Endothelial cell of umbilical vein (primary cell): Measurements from ENCODE around the gene SORCS2. TPM values are rescaled to one million over a fixed set of nuclear protein-coding genes. Genes with fewer than 3 reads are reported as not detected.

Experiments used
- BruUV-seq: library from RNA; stranded (reverse); fragments of 400-500 nt; replicated peaks from 2 replicates; lab custom pipeline; 2021; lab: Mats Ljungman, UMichigan
- CTCF ChIA-PET: fragments of 300-600, 350-600 bp; sonication (Branson Sonifier 250); formaldehyde crosslinking; loops from one replicate; lab custom pipeline; 2021; ENCODE audit warnings: antibody characterized with exemption, inconsistent platforms; lab: Charles Lee
- POLR2A ChIA-PET: fragments of 300-600, 350-600 bp; sonication (Branson Sonifier 250); formaldehyde crosslinking; loops from one replicate; lab custom pipeline; 2021; ENCODE audit warnings: antibody characterized with exemption, inconsistent platforms; lab: Charles Lee
- DNase-seq: peaks from one replicate; pipeline ENCODE4 v3.0.0-alpha.2; 2011; ENCODE audit warnings: low read depth, low spot score
- FAIRE-seq: peaks from 2 replicates; lab custom pipeline; 2011; peaks lifted over from hg19 to GRCh38; lab: Jason Lieb, UNC
- H2AFZ ChIP-seq: 2 replicates; pipeline ENCODE4 v1.6.0; 2012; ENCODE audit warnings: low read depth, low read length, control low read depth, inconsistent platforms
- H3K27ac ChIP-seq: 2 replicates; pipeline ENCODE4 v1.5.1; 2011; ENCODE audit warnings: low read depth, mild to moderate bottlenecking, control low read depth, low read length, moderate library complexity; ENCODE audit not compliant: insufficient read depth
- H3K27me3 ChIP-seq, 2 experiments: 2 replicates each; pipeline versions ENCODE4 v1.6.0 to v1.6.1; 2011; ENCODE audit warnings: low read length in 2 of 2, mixed read lengths in 1 of 2; ENCODE audit not compliant: control insufficient read depth in 2 of 2, insufficient read depth in 2 of 2
- H3K36me3 ChIP-seq, 2 experiments: 2 replicates in 1 of 2; 3 replicates in 1 of 2; pipeline ENCODE4 v1.5.1; 2011; ENCODE audit warnings: low read length in 2 of 2, mild to moderate bottlenecking in 1 of 2, moderate library complexity in 1 of 2; ENCODE audit not compliant: control insufficient read depth in 2 of 2, insufficient read depth in 2 of 2; ENCODE audit errors: extremely low read depth in 1 of 2
- H3K4me1 ChIP-seq: 3 replicates; pipeline ENCODE4 v1.5.1; 2011; ENCODE audit warnings: mild to moderate bottlenecking, low read length; ENCODE audit not compliant: control insufficient read depth, insufficient read depth; ENCODE audit errors: extremely low read depth
- H3K4me2 ChIP-seq: 2 replicates; pipeline ENCODE4 v1.6.1; 2011; ENCODE audit warnings: low read length, control low read depth, mixed read lengths; ENCODE audit not compliant: insufficient read depth
- H3K4me3 ChIP-seq, 3 experiments: fragments of 200-600 bp in 1 of 3; sonication (generic), shearing (Covaris generic) in 1 of 3; replicated peaks in 1 of 3; 2 replicates each; pipeline ENCODE4 v1.5.1; 2011 to 2016; ENCODE audit warnings: control low read depth in 3 of 3, low read length in 3 of 3, mild to moderate bottlenecking in 2 of 3, inconsistent platforms in 1 of 3, low read depth in 1 of 3, moderate library complexity in 1 of 3; ENCODE audit not compliant: insufficient read depth in 1 of 3
- H3K79me2 ChIP-seq: 2 replicates; pipeline ENCODE4 v1.6.0; 2012; ENCODE audit warnings: low read length, inconsistent platforms; ENCODE audit not compliant: control insufficient read depth, insufficient read depth
- H3K9ac ChIP-seq: replicated peaks from 2 replicates; pipeline ENCODE3; 2011; ENCODE audit warnings: low read length, control low read depth; ENCODE audit not compliant: insufficient read depth; ENCODE audit errors: extremely low read depth
- H3K9me1 ChIP-seq: replicated peaks from 3 replicates; pipeline ENCODE4 v1.6.0; 2011; ENCODE audit warnings: mild to moderate bottlenecking, low read length; ENCODE audit not compliant: control insufficient read depth, insufficient read depth; ENCODE audit errors: extremely low read depth
- H3K9me3 ChIP-seq: replicated peaks from 2 replicates; pipeline ENCODE4 v1.5.1; 2012; ENCODE audit warnings: low read length, inconsistent platforms; ENCODE audit not compliant: control insufficient read depth, insufficient read depth
- H4K20me1 ChIP-seq: replicated peaks from 2 replicates; pipeline ENCODE3; 2011; ENCODE audit warnings: mild to moderate bottlenecking, low read length; ENCODE audit not compliant: control insufficient read depth, insufficient read depth; ENCODE audit errors: extremely low read depth
- GATA2 ChIP-seq: IDR thresholded peaks from 2 replicates; pipeline ENCODE4 v1.7.0; 2011; ENCODE audit warnings: low read depth, mild to moderate bottlenecking, moderate library complexity, mixed read lengths, low read length; ENCODE audit not compliant: insufficient read length, insufficient read depth
- MYC ChIP-seq: IDR thresholded peaks from one replicate; pipeline ENCODE4 v1.6.1; 2011; ENCODE audit warnings: mild to moderate bottlenecking, low read depth, low read length
- POLR2AphosphoS5 ChIP-seq: IDR thresholded peaks from 2 replicates; pipeline ENCODE4 v1.6.1; 2012; ENCODE audit warnings: low read depth, mild to moderate bottlenecking, control low read depth, low read length, moderate library complexity; ENCODE audit not compliant: insufficient read depth
- dilution Hi-C: fragments of 300-500 bp; cut with MboI; formaldehyde crosslinking; loops from one replicate; pipeline ENCODE4 v1.15.0; 2019; ENCODE audit warnings: low sequenced_read_pairs; ENCODE audit not compliant: extremely low pct_ligation_motif_present
- intact Hi-C: fragments of 100-400 bp; cut with micrococcal nuclease; formaldehyde crosslinking; loops from one replicate; pipeline ENCODE4 v1.10.0; 2022
- polyA plus RNA-seq, 4 experiments: library from polyadenylated mRNA; depleted of rRNA in 3 of 4; stranded (reverse) in 3 of 4; unstranded in 1 of 4; fragments of >200 nt; gene quantifications; 2 replicates each; pipeline versions ENCODE4 v1.2.1 to v1.2.3, GENCODE V29; 2011 to 2012; ENCODE audit warnings: missing spikeins in 1 of 4
- total RNA-seq: library from RNA; stranded (reverse); gene quantifications from 2 replicates; pipeline ENCODE4 v1.2.3, GENCODE V29; 2021
- TF ChIP-seq, protein P1 (sequence below): IDR thresholded peaks from 2 replicates; pipeline ENCODE4 v1.6.1; 2011; ENCODE audit not compliant: insufficient read depth, insufficient read length
- TF ChIP-seq, protein P2 (sequence below), 2 donors: IDR thresholded peaks; 1 replicate in 1 of 2; 2 replicates in 1 of 2; pipeline ENCODE4 v1.5.1; 2011; ENCODE audit warnings: low read length in 2 of 2, mild to moderate bottlenecking in 2 of 2, moderate library complexity in 2 of 2, control low read depth in 1 of 2, inconsistent platforms in 1 of 2, low read depth in 1 of 2; ENCODE audit not compliant: insufficient read depth in 1 of 2; ENCODE audit errors: extremely low read depth in 1 of 2

SORCS2 gene
- total and polyA plus RNA-seq, 2 donors (not counting 3 experiments of a cell fraction or from before 2014, with no cell fraction given): not detected

DNA sequence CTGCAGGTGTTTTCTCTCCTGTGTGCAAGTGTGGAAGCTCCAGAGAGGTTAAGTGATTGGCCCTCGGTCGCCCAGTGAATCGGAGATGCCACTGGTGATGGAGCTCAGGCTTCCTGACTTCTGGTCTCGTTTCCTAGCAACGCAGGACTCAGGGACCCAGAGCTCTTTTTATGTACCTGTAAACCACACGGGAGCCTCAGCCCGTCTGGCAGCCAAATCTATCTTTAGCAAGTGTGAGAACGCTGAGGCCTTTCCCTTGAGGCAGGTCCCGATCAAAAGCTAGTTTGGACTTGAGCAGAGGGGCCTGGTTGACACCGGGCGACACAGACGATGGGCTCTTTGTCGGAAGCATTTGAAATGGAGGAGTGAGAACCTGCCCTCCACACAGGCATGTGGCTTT is 116.8 kb downstream of the SORCS2 start:
- Histone ChIP-seq H3K27me3 (no peaks in the 10 kb centered on the region), H3K79me2 (no peaks in the 10 kb centered on the region), H3K4me1 (no peaks in the 10 kb centered on the region), H3K4me2 (no peak overlapping the region), H2AFZ (no peak overlapping the region), H3K36me3 (no peaks in the 10 kb centered on the region), H4K20me1 (no peaks in the 10 kb centered on the region), H3K9me3 (no peaks in the 10 kb centered on the region), H3K9ac (no peak overlapping the region), H3K27ac (no peak overlapping the region), H3K9me1 (no peaks in the 10 kb centered on the region), H3K4me3 (no peak overlapping the region)
- no peak for DNase-seq
- dilution Hi-C loops: no loop called here
- intact Hi-C loops: no loop called here
- CTCF ChIA-PET: no interaction called here
- POLR2A ChIA-PET: no interaction called here
- TF ChIP-seq MYC: no peak
- TF ChIP-seq, protein P1, sequence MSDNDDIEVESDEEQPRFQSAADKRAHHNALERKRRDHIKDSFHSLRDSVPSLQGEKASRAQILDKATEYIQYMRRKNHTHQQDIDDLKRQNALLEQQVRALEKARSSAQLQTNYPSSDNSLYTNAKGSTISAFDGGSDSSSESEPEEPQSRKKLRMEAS: no peak
- TF ChIP-seq, protein P2, sequence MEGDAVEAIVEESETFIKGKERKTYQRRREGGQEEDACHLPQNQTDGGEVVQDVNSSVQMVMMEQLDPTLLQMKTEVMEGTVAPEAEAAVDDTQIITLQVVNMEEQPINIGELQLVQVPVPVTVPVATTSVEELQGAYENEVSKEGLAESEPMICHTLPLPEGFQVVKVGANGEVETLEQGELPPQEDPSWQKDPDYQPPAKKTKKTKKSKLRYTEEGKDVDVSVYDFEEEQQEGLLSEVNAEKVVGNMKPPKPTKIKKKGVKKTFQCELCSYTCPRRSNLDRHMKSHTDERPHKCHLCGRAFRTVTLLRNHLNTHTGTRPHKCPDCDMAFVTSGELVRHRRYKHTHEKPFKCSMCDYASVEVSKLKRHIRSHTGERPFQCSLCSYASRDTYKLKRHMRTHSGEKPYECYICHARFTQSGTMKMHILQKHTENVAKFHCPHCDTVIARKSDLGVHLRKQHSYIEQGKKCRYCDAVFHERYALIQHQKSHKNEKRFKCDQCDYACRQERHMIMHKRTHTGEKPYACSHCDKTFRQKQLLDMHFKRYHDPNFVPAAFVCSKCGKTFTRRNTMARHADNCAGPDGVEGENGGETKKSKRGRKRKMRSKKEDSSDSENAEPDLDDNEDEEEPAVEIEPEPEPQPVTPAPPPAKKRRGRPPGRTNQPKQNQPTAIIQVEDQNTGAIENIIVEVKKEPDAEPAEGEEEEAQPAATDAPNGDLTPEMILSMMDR (IDR thresholded peaks at IDR 0.05; ENCODE audit: extremely low read depth in 1 of 2, insufficient read depth in 1 of 2, low read depth in 1 of 2, low read length in 2 of 2): no peak
- no peak for TF ChIP-seq GATA2
- TF ChIP-seq POLR2AphosphoS5: no peak
- BruUV-seq: no TSS peak
- no peak for FAIRE-seq
